GM19351 (cell line): ENCODE data around the gene FABP1.

Experiments
- ATAC-seq: cut with Tn5 transposase; IDR thresholded peaks from one replicate; pipeline ENCODE4 v1.9.1; 2021; ENCODE audit warnings: mild to moderate bottlenecking, moderate library complexity; ENCODE audit not compliant: unreplicated experiment

The FABP1 gene

GRCh38 chr2:88139203-88139702, 11.4 kb upstream of the FABP1 start:
- ATAC-seq = no peak

DNA sequence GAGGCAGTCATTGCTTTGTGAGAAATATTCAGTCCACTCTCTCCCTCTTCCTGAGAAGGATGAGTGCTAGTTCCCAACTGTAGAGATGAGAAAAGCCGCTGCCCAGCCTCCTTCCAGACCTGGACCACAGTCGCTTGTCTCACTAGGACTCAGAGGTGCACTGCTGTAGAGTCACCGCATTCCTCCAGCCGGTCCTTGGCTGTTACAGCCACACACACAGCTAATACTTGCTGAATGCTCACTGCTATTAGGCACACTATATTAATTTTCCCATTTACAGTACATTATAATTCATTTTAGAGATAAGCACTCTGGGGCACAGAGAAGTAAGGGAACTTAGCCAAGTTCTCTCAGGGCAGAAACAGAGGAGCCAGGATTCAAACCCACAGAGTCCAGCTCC, 10.0 kb upstream of the FABP1 start:
- no peak for ATAC-seq

DNA sequence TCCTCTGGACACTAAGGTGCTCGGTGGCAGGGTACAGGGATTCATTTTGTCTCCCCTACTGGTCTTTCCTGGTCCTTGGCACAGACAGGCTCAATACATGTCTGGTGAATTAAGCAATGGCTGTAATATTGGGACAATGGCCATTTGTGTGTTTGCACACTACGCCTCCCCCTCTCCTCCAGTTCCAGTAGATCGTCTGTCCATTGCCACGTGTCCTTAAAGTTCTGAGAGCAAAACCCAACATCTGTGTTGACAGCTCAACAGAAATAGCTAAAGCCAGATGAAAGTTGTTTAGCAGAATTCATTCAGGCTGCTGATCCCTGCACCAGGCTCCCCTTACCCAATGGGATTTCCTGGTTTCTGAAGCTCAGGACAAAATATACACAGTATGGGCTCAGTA, 9.0 kb upstream of the FABP1 start:
- no peak for ATAC-seq

GRCh38 chr2:88133875-88134274, 6.0 kb upstream of the FABP1 start:
- no peak for ATAC-seq

DNA sequence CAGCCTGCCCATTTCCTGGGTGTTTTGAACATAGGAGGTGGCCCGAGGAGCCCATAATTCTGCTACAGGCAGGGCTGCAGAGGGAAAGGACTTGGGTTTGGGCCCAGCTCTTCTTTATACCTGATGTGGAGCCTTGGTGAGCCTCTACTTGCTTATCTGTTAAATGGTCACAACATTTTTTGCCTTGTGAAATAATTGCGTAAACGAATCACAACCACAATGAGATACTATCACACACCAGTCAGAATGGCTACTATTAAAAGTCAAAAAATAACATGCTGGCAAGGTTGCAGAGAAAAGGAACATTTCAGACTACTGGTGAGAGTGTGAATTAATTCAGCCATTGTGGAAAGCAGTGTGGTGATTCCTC, 4.1 kb upstream of the FABP1 start:
- ATAC-seq = no peak

DNA sequence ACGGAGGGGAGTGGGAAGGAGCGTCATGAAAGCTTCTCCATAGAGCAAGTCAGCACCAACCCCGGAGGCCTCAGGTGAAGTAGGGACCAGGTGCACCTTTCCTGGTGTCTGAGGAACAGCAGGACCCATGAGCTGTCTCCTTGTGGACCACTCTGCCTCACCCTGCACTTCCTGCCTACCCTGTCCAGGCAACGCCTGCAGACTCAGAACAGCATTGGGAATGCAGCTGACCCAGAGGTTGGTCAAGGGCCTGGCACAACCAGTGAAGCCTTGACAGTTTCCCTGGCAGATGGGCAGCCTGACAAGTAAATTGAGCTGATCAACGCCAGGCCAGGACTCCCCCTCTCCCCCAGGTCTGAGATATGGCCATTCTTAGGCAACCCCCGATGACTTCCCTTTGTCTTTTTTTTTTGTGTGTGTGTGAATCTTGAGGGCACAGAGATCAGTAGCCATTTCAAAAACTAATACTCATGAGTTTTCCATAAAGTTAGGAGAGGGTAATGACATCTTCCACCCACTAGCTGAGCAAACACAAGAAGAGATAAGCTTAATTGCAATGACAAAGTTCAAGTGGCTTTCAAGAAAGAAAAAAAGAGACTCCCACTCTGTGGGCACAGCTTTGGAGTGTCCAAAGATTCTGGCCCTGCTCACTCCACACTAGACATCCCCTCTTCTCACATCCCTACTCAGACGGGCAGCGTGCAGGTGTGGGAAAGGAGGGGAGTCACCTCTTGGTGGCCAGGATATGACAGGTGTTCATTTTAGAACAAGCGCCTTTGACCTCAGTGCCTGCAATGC, 3.5 kb upstream of the FABP1 start:
- no peak for ATAC-seq

DNA sequence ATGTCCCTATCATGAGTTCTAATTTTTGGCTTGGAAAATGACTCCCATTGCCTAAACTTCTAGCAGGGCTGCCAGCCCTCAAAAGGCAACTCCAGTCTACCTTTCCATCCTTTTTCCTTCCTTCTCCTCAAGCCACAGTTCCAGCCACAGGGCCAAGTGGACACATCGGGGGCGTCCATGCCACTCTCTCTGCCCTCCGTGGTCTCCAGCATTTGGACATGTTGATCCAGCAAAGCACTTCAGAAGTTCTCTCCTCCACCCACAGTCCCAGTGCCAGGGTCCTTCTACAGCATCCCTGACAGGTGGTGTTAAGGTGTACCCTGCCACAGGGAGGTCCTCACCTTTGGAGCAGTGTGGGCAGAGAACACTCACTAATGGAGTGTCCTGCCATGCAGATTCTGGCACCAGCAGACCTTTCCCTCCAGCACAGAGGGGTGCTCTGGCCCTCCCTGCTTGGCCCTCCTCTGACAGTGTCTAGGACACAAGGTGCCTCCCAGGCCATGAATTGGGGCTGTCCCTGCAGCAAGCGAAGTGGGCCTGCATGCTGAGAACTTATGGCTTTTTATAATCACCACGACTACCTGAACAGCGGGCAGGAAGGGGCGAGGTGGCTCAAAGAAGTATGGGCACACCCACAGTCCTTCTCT, 1.6 kb upstream of the FABP1 start:
- no peak for ATAC-seq

GRCh38 chr2:88128654-88129312, 921 bp upstream of the FABP1 start:
- no peak for ATAC-seq

DNA sequence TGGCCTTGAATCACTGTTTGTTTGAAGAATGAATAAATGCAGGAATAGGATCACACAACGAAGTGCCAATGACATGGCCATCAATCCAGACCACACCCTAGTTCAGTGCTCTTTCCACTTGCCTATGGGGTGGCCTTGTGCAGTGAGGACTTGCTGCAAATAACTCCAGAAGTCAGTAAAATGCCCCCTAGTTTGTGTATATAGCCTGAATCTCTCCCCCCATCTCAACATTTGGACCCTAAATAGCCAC, 299 bp downstream of the FABP1 start:
- no peak for ATAC-seq

DNA sequence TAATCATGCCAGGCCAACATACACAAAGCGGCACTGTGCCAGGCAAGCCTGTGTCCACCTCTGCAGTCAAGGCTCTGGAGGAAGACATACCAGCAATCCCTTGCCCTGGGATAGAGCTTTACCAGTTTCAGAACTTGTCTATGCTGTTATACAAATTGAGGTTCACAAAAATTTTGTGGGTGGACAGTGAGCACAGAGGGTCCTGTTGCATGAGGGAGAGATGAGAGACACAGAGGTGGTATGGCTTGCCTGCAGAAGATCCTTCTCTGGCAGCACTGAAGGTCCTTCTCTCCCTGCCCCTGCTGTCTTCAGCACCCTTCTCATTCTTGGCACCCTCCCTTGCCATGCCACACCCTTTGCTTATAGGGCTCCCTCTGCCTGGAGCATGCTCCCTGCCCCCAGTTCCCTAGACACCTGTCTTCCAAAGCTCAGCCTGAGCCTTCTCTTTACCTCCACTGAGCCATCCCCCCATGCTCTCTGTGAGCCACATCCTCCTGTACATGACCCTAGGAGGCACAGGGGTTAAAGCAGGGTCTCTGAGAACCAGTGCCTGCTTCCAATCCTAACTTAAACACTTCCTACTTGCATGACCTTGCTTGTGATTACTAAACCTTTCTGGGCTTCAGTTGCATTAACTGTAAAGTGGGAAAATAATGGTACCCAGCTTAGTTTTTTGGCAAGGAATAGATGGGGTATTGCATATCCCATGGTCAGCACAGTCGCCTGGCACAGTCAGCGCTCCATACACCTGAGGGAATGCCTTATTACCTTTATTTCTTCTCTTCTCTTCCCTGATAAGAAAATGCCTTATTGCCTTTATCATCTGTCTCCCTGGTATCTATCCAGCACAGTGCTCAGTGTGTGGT, 857 bp downstream of the FABP1 start:
- no peak for ATAC-seq

DNA sequence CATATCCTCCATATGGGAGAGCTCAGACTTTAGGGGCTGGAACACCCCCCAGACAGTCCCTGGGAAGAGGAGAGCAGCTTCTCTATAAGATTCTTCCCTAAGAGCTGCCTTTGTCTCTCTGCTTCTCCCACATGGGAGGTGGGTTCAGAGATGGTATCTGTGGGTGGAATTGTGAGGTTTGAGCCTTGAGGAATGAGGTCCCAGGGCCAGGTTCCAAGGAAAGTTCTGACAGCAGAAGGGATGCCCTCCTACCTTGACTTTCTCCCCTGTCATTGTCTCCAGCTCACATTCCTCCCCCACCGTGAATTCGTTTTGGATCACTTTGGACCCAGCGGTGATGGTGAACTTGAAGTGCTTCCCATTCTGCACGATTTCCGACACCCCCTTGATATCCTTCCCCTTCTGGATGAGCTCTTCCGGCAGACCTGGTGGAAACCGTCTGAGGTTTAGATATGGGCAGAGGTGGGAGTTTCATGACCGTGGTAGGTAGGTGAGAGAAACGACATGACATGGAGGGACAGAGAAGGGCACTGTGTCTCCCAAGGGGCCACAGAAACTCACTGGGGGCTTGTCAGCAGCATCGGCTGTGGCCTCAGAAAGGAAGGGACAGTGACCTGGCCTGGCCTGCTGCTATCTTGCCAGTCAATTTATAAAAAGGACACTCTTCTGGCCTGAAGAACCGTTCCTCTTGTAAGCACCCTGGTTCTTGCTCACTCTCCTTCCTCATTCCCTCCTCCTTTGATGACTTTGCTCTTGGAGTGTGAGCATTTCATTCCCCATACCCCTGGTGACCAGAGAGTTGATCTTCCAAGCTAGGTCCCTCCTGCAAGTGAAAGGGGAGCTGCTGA, 1.7 kb downstream of the FABP1 start:
- no peak for ATAC-seq

- ATAC-seq = no peak
Observed at GRCh38 chr2:88125344-88125923, 2.4 kb downstream of the FABP1 start.

DNA sequence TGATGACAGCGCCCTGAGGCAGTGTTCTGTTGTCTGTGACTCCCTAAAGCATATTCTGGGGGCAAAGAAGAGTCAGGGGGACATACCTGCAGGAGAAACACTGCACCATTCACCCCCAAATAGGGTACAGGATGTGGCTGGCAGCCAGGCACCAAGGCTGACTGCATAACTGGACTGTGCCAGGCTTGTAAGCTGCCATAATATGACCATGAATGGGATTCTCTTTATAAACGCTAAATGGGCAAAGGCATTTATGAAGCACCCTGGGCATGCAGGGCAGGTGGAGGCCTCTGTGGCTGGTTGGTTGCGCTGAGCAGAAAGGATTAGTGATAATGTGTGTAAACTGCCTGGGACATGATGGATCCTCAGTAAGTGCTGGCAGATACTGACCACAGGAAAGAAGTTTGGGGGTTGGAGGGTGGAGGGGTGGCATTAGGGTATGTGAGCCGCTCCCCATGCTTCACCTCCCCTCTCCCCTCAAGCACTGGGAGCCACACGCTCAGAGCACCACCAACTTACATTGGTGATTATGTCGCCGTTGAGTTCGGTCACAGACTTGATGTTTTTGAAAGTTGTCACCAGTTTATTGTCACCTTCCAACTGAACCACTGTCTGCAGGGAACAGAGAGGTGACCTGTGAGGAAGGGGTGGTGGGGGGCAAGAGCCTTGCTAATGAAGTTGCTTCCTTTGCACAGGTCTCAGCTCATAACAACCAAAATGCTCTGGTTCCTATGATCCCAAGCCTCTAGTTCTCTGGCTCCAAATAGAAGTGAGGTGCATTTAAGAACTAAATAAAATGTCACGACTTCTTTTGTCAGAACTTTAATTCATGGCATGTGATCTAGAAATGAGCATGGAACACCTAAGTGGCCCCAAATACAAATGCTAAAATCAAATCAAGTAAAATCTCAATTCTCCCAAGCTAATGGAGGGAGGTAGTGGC, 3.6 kb downstream of the FABP1 start:
- ATAC-seq = no peak

DNA sequence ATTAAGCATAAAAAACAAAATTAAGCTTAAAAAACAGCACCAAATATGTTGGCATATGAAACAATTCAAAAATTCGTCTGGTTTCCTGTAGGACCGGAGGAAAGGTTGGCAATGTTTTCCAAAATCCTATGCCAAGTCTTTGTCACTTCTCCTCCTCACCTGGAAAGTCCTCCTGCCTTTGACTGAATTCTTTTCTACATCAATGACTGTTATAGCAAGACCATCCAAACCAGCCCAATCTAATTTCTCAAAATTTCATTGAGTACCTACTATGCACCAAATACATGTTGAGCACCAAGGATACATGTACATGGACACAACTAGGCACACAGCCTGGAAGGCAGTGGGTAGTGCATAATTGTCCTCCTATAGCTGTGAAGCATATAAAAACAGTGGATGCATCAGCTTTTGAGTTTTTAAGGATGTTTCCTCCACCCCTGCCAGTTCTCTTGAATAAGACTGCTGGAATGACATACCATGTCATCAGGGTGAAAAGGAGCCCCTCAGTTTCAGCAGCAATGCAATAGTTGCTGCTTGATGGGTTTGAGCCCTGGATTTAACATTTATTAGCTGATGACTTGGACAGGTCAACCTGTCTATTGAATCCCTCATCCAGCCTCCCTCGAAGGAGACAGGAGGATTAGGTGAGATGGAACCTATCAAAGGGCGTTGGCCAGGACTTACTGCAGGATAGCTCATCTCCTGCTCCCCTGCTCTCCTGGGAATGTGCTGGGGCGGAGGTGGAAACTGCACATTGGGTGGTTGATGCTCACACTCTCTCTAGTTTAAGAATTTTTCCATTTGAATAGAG, 4.5 kb downstream of the FABP1 start:
- no peak for ATAC-seq

DNA sequence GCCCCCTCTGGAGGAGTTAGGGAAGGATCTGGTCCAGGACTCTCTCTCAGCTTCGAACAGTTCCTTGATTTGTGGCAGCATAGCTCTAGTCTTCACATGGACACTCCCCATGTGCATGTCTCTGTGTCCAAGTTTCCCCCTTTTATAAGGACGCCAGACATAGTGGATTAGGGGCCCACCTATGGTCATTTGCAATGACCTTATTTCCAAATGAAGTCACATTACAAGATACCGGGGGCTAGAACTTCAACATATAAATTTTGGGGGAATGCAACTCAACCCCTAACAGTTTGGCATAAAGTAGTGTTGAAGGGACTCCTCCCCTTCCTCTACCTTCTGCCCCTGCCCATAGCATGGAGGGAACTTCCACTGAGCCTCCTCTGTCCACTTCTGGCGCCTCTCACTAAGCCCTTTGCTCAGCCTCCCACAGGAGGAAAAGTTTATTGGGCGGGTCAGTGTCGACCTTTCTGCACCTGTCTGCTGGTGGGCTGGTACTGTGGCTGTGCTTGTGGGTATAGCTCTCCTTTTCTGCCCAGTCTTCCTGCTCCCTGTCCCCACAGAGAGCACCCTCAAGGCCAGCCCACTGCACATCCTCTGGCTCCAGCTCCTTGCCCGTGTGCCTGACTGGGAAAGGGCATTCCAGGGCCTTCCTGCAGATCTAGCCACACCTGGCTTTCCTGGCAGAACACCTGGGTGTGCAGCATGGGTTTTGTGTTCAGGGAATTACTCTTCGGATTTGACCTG, 5.5 kb downstream of the FABP1 start:
- ATAC-seq = no peak

- no peak for ATAC-seq
Observed at GRCh38 chr2:88121678-88122077, 6.2 kb downstream of the FABP1 start.

DNA sequence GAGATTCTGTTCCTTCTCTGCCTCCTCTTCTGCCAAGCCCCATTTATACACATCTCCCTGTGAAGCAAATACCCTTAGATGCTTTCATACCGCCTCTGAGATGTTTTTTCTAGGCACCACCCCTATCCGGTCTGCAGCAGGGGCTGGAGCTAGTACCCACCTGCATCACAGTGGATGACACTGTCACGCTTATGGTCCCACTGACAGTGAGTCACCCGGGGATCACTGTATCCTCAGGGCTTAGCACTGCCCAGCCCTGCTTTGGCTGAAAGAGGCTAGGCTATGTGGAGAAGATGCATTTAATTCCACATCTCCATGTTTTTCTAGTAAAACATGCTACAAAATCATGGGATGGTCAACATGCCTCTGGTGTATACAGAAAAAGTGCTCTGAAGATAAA, 9.9 kb downstream of the FABP1 start:
- ATAC-seq = no peak
